Sigmoid colon (tissue), 7 donors: ENCODE measurements around the gene MAML3. TPM values are rescaled to one million over a fixed set of nuclear protein-coding genes. Genes with fewer than 3 reads are reported as not detected.

Source experiments
- DNase-seq: peaks from one replicate; pipeline ENCODE4 v3.0.0-alpha.2; 2019
- H3K27ac ChIP-seq, 4 donors: fragments of 200-600 bp; sonication (generic); one replicate each; pipeline ENCODE4 v1.5.1; 2016 to 2019; ENCODE audit warnings: mild to moderate bottlenecking in 1 of 4
- H3K27me3 ChIP-seq, 3 donors: fragments of 200-600 bp; sonication (generic); one replicate each; pipeline ENCODE4 v1.5.1; 2019; ENCODE audit warnings: mild to moderate bottlenecking in 1 of 3
- H3K36me3 ChIP-seq, 4 donors: fragments of 200-600 bp; sonication (generic); one replicate each; pipeline ENCODE4 v1.5.1; 2016 to 2019
- H3K4me1 ChIP-seq, 4 donors: fragments of 200-600 bp; sonication (generic); one replicate each; pipeline ENCODE4 v1.5.1; 2017 to 2019
- H3K4me3 ChIP-seq, 4 donors: fragments of 200-600 bp; sonication (generic); one replicate each; pipeline ENCODE4 v1.5.1; 2017 to 2019; ENCODE audit warnings: mild to moderate bottlenecking in 2 of 4, moderate library complexity in 1 of 4
- H3K9me3 ChIP-seq, 4 donors: fragments of 200-600 bp in 3 of 4; sonication (generic) in 3 of 4; one replicate each; pipeline versions ENCODE4 v1.5.1 to v1.6.1; 2013 to 2019
- EP300 ChIP-seq, 4 donors: sonication (generic); formaldehyde crosslinking; IDR thresholded peaks; one replicate each; pipeline ENCODE4 v1.6.1; 2017; ENCODE audit warnings: antibody characterized with exemption in 4 of 4
- POLR2A ChIP-seq, 2 donors: fragments of 450-650 bp; IDR thresholded peaks; one replicate each; pipeline ENCODE4 v1.6.1; 2016; ENCODE audit warnings: antibody characterized with exemption in 2 of 2, mild to moderate bottlenecking in 2 of 2, moderate library complexity in 2 of 2
- POLR2AphosphoS5 ChIP-seq, 4 donors: sonication (generic); formaldehyde crosslinking; IDR thresholded peaks; one replicate each; pipeline ENCODE4 v1.6.1; 2017; ENCODE audit warnings: antibody characterized with exemption in 4 of 4
- WGBS, 2 donors: extraction: QIAGEN DNeasy Blood & Tissue Kit; methylation state at CpG; one replicate each; pipeline ENCODE4 v1.1.7; 2013; 5-methylcytosine and 5-hydroxymethylcytosine counted together
- intact Hi-C: fragments of 100-400 bp; cut with DNase I; formaldehyde crosslinking; loops from one replicate; pipeline ENCODE4 v1.15.1; 2023
- polyA plus RNA-seq, 3 donors: library from polyadenylated mRNA; stranded (reverse); fragments of 200-250 nt; gene quantifications; one replicate each; pipeline ENCODE4 v1.2.3, GENCODE V29; 2013
- total RNA-seq, 4 donors: library from RNA; depleted of rRNA; stranded (reverse); fragments of >200 nt; gene quantifications; one replicate each; pipeline ENCODE4 v1.1.0, GENCODE V29; 2016
- TF ChIP-seq, protein P1 (sequence below), 4 experiments: fragments of 450-650 bp in 3 of 4; fragments of 200-600 bp in 1 of 4; IDR thresholded peaks; one replicate each; pipeline ENCODE4 v1.5.1; 2016 to 2019; ENCODE audit warnings: antibody characterized with exemption in 4 of 4, mild to moderate bottlenecking in 3 of 4, moderate library complexity in 2 of 4
- donor health status: healthy with polysubstance abuse.
- donor health status: Bipolar disorder and iron deficiency.
- donor health status: healthy.

The MAML3 gene
- total and polyA plus RNA-seq, 7 donors, result 3.5 to 16.3 (median 5.4) TPM

DNA sequence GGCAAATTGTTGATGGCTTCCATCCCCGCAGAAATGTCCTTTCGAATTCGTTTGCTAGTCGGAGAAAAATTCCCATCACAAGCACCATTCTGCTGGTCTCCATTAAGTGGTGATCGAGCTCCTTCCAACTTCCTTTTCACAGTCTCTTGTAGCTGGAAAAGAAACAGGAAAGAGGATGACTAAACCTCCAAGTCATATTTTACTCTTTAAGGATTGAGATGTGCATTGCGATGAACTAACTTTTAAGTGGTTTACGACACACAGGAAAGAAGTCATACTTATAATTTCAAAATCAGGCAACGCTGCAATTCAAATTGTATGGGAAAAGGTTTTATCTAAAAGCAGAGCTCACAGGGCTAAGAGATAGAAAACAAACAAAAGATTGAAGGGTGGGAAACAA lies 263.2 kb downstream of the MAML3 start:
- Histone ChIP-seq H3K27ac (no peak overlapping the region), H3K4me1 (peaks cover 0 to 23% (median 18%) of the 10 kb centered on the region in 4 donors), H3K4me3 (no peak overlapping the region), H3K9me3 (no peaks in the 10 kb centered on the region), H3K36me3 (peaks cover 0 to 5% (median 2%) of the 10 kb centered on the region in 4 donors), H3K27me3 (no peaks in the 10 kb centered on the region)
- no peak for TF ChIP-seq POLR2AphosphoS5 (IDR thresholded peaks at IDR 0.05)
- WGBS, 2 donors, result 91 to 93% methylated on average over 8 of the region's 8 CpGs
- DNase-seq, result no peak
- intact Hi-C loops, result no loop called here

DNA sequence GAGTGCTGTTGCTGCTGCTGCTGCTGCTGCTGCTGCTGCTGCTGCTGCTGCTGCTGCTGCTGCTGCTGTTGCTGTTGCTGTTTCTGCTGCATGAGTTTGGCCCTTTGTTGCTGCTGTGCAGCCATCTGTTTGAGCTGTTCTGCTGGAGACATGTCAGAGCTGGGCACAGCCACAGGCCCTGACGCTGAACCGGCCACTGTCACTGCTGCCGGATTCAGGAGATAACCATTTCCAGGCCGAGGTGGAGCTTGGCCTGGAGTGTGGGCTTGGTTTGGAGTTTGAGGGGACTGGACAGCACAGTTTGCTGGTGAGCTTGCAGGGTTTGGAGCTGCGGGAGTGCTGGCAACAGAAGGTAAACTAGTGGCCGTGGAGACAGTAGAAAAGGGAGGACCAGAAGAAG lies 264.1 kb downstream of the MAML3 start:
- Histone ChIP-seq H3K27ac (no peak overlapping the region), H3K27me3 (no peaks in the 10 kb centered on the region), H3K36me3 (peaks cover 0 to 5% (median 2%) of the 10 kb centered on the region in 4 donors), H3K4me3 (no peak overlapping the region), H3K4me1 (peaks cover 0 to 23% (median 18%) of the 10 kb centered on the region in 4 donors), H3K9me3 (no peaks in the 10 kb centered on the region)
- no peak for DNase-seq
- 94 to 97% methylated on average over 6 of the region's 6 CpGs for WGBS, 2 donors
- TF ChIP-seq, protein P1, sequence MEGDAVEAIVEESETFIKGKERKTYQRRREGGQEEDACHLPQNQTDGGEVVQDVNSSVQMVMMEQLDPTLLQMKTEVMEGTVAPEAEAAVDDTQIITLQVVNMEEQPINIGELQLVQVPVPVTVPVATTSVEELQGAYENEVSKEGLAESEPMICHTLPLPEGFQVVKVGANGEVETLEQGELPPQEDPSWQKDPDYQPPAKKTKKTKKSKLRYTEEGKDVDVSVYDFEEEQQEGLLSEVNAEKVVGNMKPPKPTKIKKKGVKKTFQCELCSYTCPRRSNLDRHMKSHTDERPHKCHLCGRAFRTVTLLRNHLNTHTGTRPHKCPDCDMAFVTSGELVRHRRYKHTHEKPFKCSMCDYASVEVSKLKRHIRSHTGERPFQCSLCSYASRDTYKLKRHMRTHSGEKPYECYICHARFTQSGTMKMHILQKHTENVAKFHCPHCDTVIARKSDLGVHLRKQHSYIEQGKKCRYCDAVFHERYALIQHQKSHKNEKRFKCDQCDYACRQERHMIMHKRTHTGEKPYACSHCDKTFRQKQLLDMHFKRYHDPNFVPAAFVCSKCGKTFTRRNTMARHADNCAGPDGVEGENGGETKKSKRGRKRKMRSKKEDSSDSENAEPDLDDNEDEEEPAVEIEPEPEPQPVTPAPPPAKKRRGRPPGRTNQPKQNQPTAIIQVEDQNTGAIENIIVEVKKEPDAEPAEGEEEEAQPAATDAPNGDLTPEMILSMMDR (IDR thresholded peaks at IDR 0.05), result no peak
- intact Hi-C loops, result no loop called here

DNA sequence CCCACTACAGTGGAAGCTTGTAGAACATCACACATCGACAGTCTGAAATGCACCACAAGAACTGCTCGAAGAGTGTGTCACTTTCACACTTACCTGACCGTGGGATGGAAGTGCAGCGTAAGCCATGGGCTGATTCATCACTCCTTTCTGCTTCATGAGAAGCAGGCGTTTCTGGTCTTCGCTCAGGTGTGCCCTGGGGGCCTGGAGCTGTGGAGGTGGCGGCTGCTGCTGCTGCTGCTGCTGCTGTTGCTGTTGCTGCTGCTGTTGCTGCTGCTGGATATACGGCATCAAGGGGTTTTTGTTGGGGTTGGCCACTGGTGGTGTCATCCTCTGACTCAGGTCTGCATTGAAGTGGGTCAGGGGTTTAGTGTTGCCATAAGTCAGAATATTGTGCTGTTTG lies 264.7 kb downstream of the MAML3 start:
- no peaks in the 10 kb centered on the region for H3K9me3 ChIP-seq
- no peak overlapping the region for H3K4me3 ChIP-seq
- peaks cover 0 to 5% (median 2%) of the 10 kb centered on the region in 4 donors for H3K36me3 ChIP-seq
- no peak overlapping the region for H3K27ac ChIP-seq
- TF ChIP-seq POLR2A (IDR thresholded peaks at IDR 0.05) (no peak), POLR2AphosphoS5 (IDR thresholded peaks at IDR 0.05) (no peak), EP300 (IDR thresholded peaks at IDR 0.05) (no peak)
- TF ChIP-seq, protein P1 (IDR thresholded peaks at IDR 0.05), result no peak
- 81 to 84% methylated on average over 8 of the region's 8 CpGs for WGBS, 2 donors
- intact Hi-C loops, result no loop called here
- H3K4me1 ChIP-seq, result peaks cover 0 to 23% (median 18%) of the 10 kb centered on the region in 4 donors
- H3K27me3 ChIP-seq, result no peaks in the 10 kb centered on the region
- no peak for DNase-seq

DNA sequence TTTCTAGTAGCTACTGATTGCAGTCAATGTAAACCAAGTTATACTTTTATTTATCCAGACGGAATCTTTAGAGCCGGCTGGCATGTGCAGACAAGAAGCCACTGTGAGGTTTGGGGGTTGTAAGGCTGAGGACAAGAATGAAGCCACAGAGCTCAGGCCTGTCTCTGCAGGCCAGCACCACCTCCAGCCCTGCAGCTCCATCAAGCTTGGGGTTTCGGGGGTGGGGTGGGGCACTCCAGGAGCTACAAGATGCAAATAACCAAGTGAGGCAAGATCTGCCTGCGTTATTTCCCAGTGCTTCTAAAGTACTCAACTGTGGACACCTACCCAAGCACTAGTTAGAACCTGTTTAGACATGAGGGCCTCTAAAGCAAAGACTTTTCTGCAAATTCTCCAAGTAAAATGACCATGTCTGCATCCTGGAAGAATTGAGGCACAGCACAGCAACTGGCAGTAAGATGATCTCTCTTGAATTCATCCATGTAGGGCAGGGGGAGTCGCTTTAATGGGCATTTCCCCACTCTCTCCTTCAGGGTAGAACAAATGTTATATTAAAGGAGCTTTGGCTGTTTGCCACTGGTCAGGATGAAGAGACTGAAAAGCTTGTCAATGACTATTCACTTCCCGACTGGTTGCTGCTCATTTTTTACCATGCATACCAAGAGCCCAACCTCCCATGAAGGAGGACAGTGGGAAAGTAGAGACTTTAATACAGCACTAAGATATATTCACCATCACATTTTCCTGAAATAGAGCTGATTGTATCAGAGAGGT lies 265.8 kb downstream of the MAML3 start:
- no peaks in the 10 kb centered on the region for H3K9me3 ChIP-seq
- DNase-seq, result no peak
- no peak for TF ChIP-seq EP300 (IDR thresholded peaks at IDR 0.05)
- no peak for TF ChIP-seq POLR2AphosphoS5 (IDR thresholded peaks at IDR 0.05)
- TF ChIP-seq, protein P1 (IDR thresholded peaks at IDR 0.05), result no peak
- no peak for TF ChIP-seq POLR2A (IDR thresholded peaks at IDR 0.05)
- peaks cover 0 to 5% (median 2%) of the 10 kb centered on the region in 4 donors for H3K36me3 ChIP-seq
- no peaks in the 10 kb centered on the region for H3K27me3 ChIP-seq
- intact Hi-C loops, result no loop called here
- peaks cover 0 to 23% (median 18%) of the 10 kb centered on the region in 4 donors for H3K4me1 ChIP-seq
- H3K27ac ChIP-seq, result peak overlapping the region; percentile 8 to 59 (median 37)
- no peak overlapping the region for H3K4me3 ChIP-seq
- WGBS, 2 donors, result 83 to 89% methylated on average over 6 of the region's 6 CpGs

DNA sequence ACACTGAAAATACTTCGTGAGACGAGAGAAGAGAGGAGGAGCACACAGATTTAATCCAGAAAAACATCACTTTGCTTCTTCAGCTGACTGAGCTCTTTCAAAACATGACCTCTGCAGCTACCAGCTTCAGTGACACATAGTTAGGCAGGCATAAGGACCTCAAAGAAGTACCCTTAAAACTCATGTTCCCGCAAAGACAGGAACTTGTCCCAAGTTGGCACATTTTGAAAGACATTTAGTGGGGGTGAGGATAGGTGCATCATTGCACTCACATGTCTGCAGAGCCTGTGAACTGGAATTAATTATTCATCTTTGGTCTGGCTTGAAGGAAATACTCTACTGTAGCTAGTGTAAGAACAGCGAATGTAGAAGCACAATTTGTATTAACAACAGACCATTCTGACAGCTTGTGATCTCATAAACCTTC lies 266.6 kb downstream of the MAML3 start:
- Histone ChIP-seq H3K36me3 (peaks cover 0 to 5% (median 2%) of the 10 kb centered on the region in 4 donors), H3K27me3 (no peaks in the 10 kb centered on the region), H3K4me3 (peak overlapping the region; percentile 4 to 27 (median 18)), H3K27ac (peak overlapping the region; percentile 24 to 59 (median 48)), H3K9me3 (no peaks in the 10 kb centered on the region), H3K4me1 (peaks cover 0 to 23% (median 18%) of the 10 kb centered on the region in 4 donors)
- DNase-seq, result no peak
- TF ChIP-seq, protein P1 (IDR thresholded peaks at IDR 0.05), result no peak
- TF ChIP-seq POLR2A (IDR thresholded peaks at IDR 0.05), result no peak
- TF ChIP-seq POLR2AphosphoS5 (IDR thresholded peaks at IDR 0.05), result no peak
- no peak for TF ChIP-seq EP300 (IDR thresholded peaks at IDR 0.05)
- WGBS, 2 donors, result 23 to 66% methylated on average over 4 of the region's 4 CpGs
- intact Hi-C loops, result no loop called here
